T-helper 2 cell (primary cell): Measurements from ENCODE around the gene SPEF2.
A peak's percentile ranks its signal among the peaks of the same experiment; 100 is the strongest.

Experiments used
- DNase-seq, 5 experiments: peaks; one replicate each; pipeline versions ENCODE4 v3.0.0 to v3.0.0-alpha.2; 2012 to 2022

SPEF2 gene

GRCh38 chr5:35826554-35826953, 208.9 kb downstream of the SPEF2 start:
- DNase-seq: no peak

- no peak for DNase-seq
Measured at GRCh38 chr5:35828082-35828598, 210.5 kb downstream of the SPEF2 start.

GRCh38 chr5:35830587-35830986, 212.9 kb downstream of the SPEF2 start:
- peak in 3 of 5 experiments; percentile 32 to 76 (median 67) for DNase-seq

GRCh38 chr5:35832762-35833161, 215.1 kb downstream of the SPEF2 start:
- peak in 1 of 5 experiments; percentile 85 for DNase-seq

GRCh38 chr5:35833224-35833623, 215.6 kb downstream of the SPEF2 start:
- peak in 1 of 5 experiments; percentile 23 for DNase-seq

- peak in 1 of 5 experiments; percentile 86 for DNase-seq
Measured at GRCh38 chr5:35835796-35836742, 218.4 kb downstream of the SPEF2 start.

- peak in 1 of 5 experiments; percentile 68 for DNase-seq
Measured at GRCh38 chr5:35838370-35839042, 220.8 kb downstream of the SPEF2 start.

GRCh38 chr5:35842856-35843255, 225.2 kb downstream of the SPEF2 start:
- DNase-seq: no peak

- peak in 1 of 5 experiments; percentile 51 for DNase-seq
Measured at GRCh38 chr5:35845508-35845907, 227.8 kb downstream of the SPEF2 start.

- no peak for DNase-seq
Measured at GRCh38 chr5:35847491-35847890, 229.8 kb downstream of the SPEF2 start.

GRCh38 chr5:35847961-35848360, 230.3 kb downstream of the SPEF2 start:
- DNase-seq: no peak

GRCh38 chr5:35849860-35850259, 232.2 kb downstream of the SPEF2 start:
- DNase-seq: no peak

GRCh38 chr5:35850967-35851680, 233.5 kb downstream of the SPEF2 start:
- no peak for DNase-seq

GRCh38 chr5:35852084-35852734, 234.5 kb downstream of the SPEF2 start:
- DNase-seq: peak in 4 of 5 experiments; percentile 13 to 76 (median 40)

GRCh38 chr5:35852773-35853172, 235.1 kb downstream of the SPEF2 start:
- no peak for DNase-seq

- DNase-seq: peak; percentile 20 to 93 (median 64)
Measured at GRCh38 chr5:35853631-35854030, 236.0 kb downstream of the SPEF2 start.

- peak in 4 of 5 experiments; percentile 48 to 97 (median 81) for DNase-seq
Measured at GRCh38 chr5:35854248-35854647, 236.6 kb downstream of the SPEF2 start.

GRCh38 chr5:35855187-35855586, 237.5 kb downstream of the SPEF2 start:
- peak in 2 of 5 experiments; percentile 20 to 38 for DNase-seq

GRCh38 chr5:35856186-35856764, 238.6 kb downstream of the SPEF2 start:
- peak in 1 of 5 experiments; percentile 45 for DNase-seq

- peak in 2 of 5 experiments; percentile 76 to 94 for DNase-seq
Measured at GRCh38 chr5:35856765-35857351, 239.2 kb downstream of the SPEF2 start, which contains the start of gene IL7R. TSS of gene IL7R (plus strand) at chr5:35856891. CDS start at chr5:35856978, 87 bp downstream.

GRCh38 chr5:35857606-35858205, 240.0 kb downstream of the SPEF2 start:
- peak in 1 of 5 experiments; percentile 56 for DNase-seq
